NCI-H526 (cell line): ENCODE measurements around the gene NOL9.

ENCODE experiments used
- DNase-seq, 2 experiments: peaks; one replicate each; lab custom pipeline; 2025; lab: John Stamatoyannopoulos, UW

Gene NOL9

GRCh38 chr1:6519935-6520671, 34.2 kb downstream of the NOL9 start:
- DNase-seq, result peak; percentile 85 to 94

GRCh38 chr1:6519491-6519934, 34.8 kb downstream of the NOL9 start:
- DNase-seq, result peak; percentile 76 to 84

- no peak for DNase-seq
Observed at GRCh38 chr1:6517435-6517851, 36.9 kb downstream of the NOL9 start.

GRCh38 chr1:6515771-6516170, 38.5 kb downstream of the NOL9 start:
- DNase-seq, result no peak

- peak in 1 of 2 experiments; percentile 32 for DNase-seq
Observed at GRCh38 chr1:6513320-6513801, 41.0 kb downstream of the NOL9 start.

- no peak for DNase-seq
Observed at GRCh38 chr1:6512908-6513280, 41.4 kb downstream of the NOL9 start.

GRCh38 chr1:6512245-6512907, 41.9 kb downstream of the NOL9 start:
- DNase-seq, result no peak

- DNase-seq, result no peak
Observed at GRCh38 chr1:6511561-6512244, 42.6 kb downstream of the NOL9 start.

GRCh38 chr1:6511056-6511455, 43.3 kb downstream of the NOL9 start:
- DNase-seq, result no peak

GRCh38 chr1:6510493-6510892, 43.8 kb downstream of the NOL9 start:
- DNase-seq, result no peak

GRCh38 chr1:6509919-6510291, 44.4 kb downstream of the NOL9 start:
- DNase-seq, result no peak

GRCh38 chr1:6509220-6509918, 44.9 kb downstream of the NOL9 start:
- no peak for DNase-seq

- no peak for DNase-seq
Observed at GRCh38 chr1:6508816-6509189, 45.5 kb downstream of the NOL9 start.

GRCh38 chr1:6508154-6508815, 46.0 kb downstream of the NOL9 start:
- no peak for DNase-seq

GRCh38 chr1:6507461-6507911, 46.8 kb downstream of the NOL9 start:
- no peak for DNase-seq

GRCh38 chr1:6507037-6507428, 47.3 kb downstream of the NOL9 start:
- DNase-seq, result no peak

- no peak for DNase-seq
Observed at GRCh38 chr1:6506210-6507036, 47.9 kb downstream of the NOL9 start.

- no peak for DNase-seq
Observed at GRCh38 chr1:6505367-6506209, 48.7 kb downstream of the NOL9 start.

GRCh38 chr1:6504887-6505286, 49.4 kb downstream of the NOL9 start:
- DNase-seq, result no peak
